Skeletal muscle tissue (tissue), 4 donors: ENCODE measurements around the gene SON. TPM values are rescaled to one million over a fixed set of nuclear protein-coding genes. Genes with fewer than 3 reads are reported as not detected.

Experiments used
- H3K27ac ChIP-seq: one replicate; pipeline ENCODE4 v1.7.0; 2013; ENCODE audit warnings: mild to moderate bottlenecking, low read depth, low read length, inconsistent platforms
- H3K27me3 ChIP-seq, 3 donors: one replicate each; pipeline ENCODE4 v1.7.0; 2013; ENCODE audit warnings: low read length in 3 of 3; ENCODE audit not compliant: control insufficient read depth in 3 of 3, insufficient read depth in 3 of 3
- H3K36me3 ChIP-seq, 3 donors: one replicate each; pipeline ENCODE4 v1.7.0; 2013; ENCODE audit warnings: low read length in 3 of 3; ENCODE audit not compliant: control insufficient read depth in 3 of 3, insufficient read depth in 3 of 3
- H3K4me1 ChIP-seq, 3 donors: one replicate each; pipeline ENCODE4 v1.7.0; 2013; ENCODE audit warnings: low read length in 3 of 3, mild to moderate bottlenecking in 3 of 3; ENCODE audit not compliant: control insufficient read depth in 3 of 3, insufficient read depth in 3 of 3
- H3K4me3 ChIP-seq, 3 donors: one replicate each; pipeline ENCODE4 v1.7.0; 2013; ENCODE audit warnings: low read length in 3 of 3
- H3K9ac ChIP-seq, 3 donors: one replicate each; pipeline ENCODE4 v1.7.0; 2013; ENCODE audit warnings: low read length in 3 of 3, mild to moderate bottlenecking in 3 of 3, moderate library complexity in 2 of 3, low read depth in 1 of 3
- H3K9me3 ChIP-seq, 3 donors: one replicate each; pipeline ENCODE4 v1.7.0; 2013; ENCODE audit warnings: low read length in 3 of 3; ENCODE audit not compliant: control insufficient read depth in 3 of 3
- total RNA-seq: library from RNA; depleted of rRNA; stranded (reverse); fragments of >200 nt; gene quantifications from one replicate; pipeline ENCODE4 v1.2.3, GENCODE V29; 2014
- donor health status: Osteomylitis.

The SON gene
- total RNA-seq, 1 donor from 2014 or later: 103 TPM

DNA sequence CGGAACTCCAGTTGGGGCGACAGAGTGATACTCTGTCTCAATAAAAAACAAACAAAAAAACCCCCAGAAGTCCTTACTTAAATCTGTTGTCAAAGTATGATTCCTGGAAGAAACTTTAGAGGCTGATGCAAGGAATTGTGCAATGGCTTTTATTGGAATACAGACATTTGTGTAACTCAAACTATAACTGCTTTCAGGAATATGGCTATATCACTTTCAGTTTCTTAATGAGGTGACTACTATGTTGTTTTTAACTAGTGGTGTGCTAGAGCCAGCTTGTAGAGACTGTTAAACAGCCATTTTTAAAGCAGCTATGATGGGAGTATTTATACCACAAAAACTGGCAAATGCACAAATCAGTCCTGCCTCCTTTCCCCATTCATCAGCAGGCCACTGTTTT lies 28.6 kb upstream of the SON start:
- no peaks in the 10 kb centered on the region for H3K9me3 ChIP-seq
- H3K4me1 ChIP-seq: no peaks in the 10 kb centered on the region
- no peak overlapping the region for H3K9ac ChIP-seq
- H3K36me3 ChIP-seq: peaks cover 40 to 56% (median 53%) of the 10 kb centered on the region in 3 donors
- no peak overlapping the region for H3K4me3 ChIP-seq
- no peaks in the 10 kb centered on the region for H3K27me3 ChIP-seq
- no peak overlapping the region for H3K27ac ChIP-seq

DNA sequence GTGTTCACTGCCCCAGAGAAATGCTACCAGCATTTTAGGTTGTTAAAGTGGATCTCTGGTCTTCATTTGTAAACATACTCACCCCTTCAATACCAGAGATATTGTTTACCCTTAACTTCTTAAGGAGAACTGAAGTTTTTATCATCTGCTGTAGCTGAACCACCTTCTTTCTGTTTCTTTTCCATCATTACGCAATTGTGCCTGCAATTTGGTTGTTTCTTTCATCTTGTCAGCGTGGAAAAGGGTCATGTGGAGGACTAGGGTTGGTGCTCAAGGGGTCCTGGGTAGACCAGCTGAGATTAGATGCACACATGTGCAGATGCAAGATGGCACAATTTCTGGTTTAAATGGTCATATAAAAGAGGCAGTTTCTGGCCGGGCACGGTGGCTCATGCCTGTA lies 23.9 kb upstream of the SON start:
- H3K27me3 ChIP-seq: no peaks in the 10 kb centered on the region
- no peaks in the 10 kb centered on the region for H3K4me1 ChIP-seq
- no peak overlapping the region for H3K9ac ChIP-seq
- no peak overlapping the region for H3K4me3 ChIP-seq
- peaks cover 32 to 41% (median 41%) of the 10 kb centered on the region in 3 donors for H3K36me3 ChIP-seq
- H3K27ac ChIP-seq: no peak overlapping the region
- no peaks in the 10 kb centered on the region for H3K9me3 ChIP-seq

DNA sequence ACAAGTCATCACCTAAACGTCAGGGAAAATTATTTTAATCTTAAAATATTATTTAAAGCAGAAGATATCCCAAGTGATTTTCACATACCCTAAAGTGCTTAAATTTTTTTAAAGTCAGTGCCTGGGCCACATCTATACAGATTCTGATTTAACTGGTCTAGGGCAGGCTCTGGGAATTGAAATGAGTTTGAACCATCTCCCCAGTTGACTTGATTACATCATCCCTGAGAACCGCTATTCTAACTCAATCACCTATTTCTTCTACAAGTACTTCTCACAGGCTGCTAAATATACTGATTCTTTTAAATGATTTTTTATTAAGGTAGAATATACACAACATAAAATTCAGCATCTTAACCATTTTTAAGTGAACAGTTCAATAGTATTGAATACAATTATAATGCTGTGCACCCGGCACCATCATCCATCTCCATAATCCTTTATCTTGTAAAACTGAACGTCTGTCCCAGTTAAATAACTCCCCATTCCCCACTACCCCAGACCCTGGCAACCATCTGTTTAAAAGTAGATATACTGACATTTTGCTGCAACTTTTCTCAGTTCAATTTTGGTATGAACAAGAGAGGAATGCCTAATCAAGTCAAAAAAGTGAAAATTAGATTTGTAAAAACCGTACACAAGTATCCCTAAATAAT lies 20.4 kb upstream of the SON start:
- H3K9me3 ChIP-seq: no peaks in the 10 kb centered on the region
- no peak overlapping the region for H3K9ac ChIP-seq
- peaks cover 13 to 26% (median 19%) of the 10 kb centered on the region in 3 donors for H3K36me3 ChIP-seq
- no peaks in the 10 kb centered on the region for H3K4me1 ChIP-seq
- no peak overlapping the region for H3K4me3 ChIP-seq
- H3K27me3 ChIP-seq: no peaks in the 10 kb centered on the region
- H3K27ac ChIP-seq: no peak overlapping the region

DNA sequence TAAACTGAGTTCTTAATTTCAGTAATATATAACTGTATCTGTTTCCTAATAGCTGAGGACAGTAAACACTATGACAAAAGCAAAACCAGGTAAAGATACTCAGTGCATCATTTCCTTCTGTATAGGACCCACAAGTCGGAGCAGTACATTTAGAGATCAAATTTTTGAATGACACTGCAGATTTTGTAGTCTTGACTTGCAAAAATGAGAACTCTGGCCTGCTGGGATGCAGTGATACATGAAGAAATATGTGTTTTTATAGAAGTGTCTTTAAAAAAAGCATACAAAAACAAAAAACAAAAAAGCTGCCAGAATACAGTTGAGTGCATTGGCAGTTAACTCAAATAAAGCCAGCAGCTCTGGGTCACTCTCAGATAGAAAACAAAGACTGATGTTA lies 19.9 kb upstream of the SON start:
- Histone ChIP-seq H3K9ac (no peak overlapping the region), H3K36me3 (peaks cover 13 to 30% (median 24%) of the 10 kb centered on the region in 3 donors)

DNA sequence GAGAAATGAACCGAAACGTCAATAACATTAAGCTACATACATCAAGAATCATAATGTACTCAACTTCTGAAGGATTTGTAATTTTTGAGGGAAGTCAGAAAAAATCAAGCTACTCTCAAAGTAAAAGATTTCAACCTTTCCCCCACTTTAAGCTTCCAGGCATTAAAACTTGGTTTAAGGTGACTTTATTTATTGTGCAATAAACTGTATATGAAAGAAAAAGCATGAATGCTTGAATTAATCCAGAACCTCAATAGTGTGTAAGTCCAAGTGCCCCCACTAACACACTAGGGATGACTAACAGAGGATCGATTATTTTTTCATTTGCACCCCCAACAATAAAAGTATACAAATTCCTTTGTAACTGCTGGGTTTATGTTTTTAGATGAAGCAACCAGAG lies 11.8 kb upstream of the SON start:
- H3K36me3 ChIP-seq: peaks cover 29 to 54% (median 48%) of the 10 kb centered on the region in 3 donors
- no peaks in the 10 kb centered on the region for H3K27me3 ChIP-seq

More for the DNA sequence above, 19.9 kb upstream of the SON start:
- H3K27ac ChIP-seq: no peak overlapping the region
- no peaks in the 10 kb centered on the region for H3K9me3 ChIP-seq
- no peaks in the 10 kb centered on the region for H3K27me3 ChIP-seq
- no peak overlapping the region for H3K4me3 ChIP-seq
- no peaks in the 10 kb centered on the region for H3K4me1 ChIP-seq

DNA sequence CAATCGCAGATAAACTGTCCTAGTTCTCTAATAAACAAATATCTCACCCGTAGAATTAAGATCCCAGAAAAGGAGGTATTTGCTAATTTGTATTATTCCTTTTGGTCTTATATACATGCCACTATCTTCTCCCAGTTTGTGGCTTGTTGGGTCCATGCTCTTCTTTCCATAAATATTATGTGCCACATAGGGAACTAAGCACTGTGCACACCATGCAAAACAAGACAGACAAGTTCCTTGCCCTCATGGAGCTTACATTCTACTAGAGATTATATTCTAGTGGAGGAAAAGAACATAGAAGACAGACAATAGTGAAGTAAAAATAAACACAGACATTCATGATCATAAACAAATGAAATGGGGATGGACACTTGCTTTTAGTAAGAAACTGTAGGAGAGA lies 5.6 kb upstream of the SON start:
- H3K4me3 ChIP-seq: no peak overlapping the region
- peaks cover 6 to 12% (median 8%) of the 10 kb centered on the region in 3 donors for H3K4me1 ChIP-seq
- H3K9ac ChIP-seq: no peak overlapping the region
- H3K27me3 ChIP-seq: no peaks in the 10 kb centered on the region
- no peaks in the 10 kb centered on the region for H3K9me3 ChIP-seq
- peaks cover 25 to 42% (median 40%) of the 10 kb centered on the region in 3 donors for H3K36me3 ChIP-seq
- no peak overlapping the region for H3K27ac ChIP-seq

More for the DNA sequence above, 11.8 kb upstream of the SON start:
- Histone ChIP-seq H3K4me1 (no peaks in the 10 kb centered on the region), H3K9ac (no peak overlapping the region), H3K4me3 (no peak overlapping the region), H3K27ac (no peak overlapping the region), H3K9me3 (no peaks in the 10 kb centered on the region)

DNA sequence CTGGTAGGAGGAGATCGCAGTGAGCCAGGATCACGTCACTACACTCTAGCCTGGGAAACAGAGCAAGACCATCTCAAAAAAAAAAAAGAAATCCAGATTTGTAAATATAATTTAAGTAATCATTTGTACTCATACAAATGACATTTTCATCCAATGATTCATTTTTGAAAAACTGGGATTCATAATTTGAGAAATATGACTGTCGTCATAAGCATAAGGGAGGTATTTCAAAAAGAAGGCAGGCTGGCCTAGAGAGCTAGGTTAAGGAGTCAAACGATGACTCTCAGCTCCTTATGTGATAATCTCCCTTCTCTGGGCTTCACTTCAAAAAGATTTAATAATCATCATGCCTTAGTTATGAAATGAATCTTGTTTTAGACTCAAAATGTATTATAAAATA lies 3.2 kb upstream of the SON start:
- no peak overlapping the region for H3K27ac ChIP-seq
- no peaks in the 10 kb centered on the region for H3K27me3 ChIP-seq
- H3K36me3 ChIP-seq: peaks cover 10 to 28% (median 23%) of the 10 kb centered on the region in 3 donors
- no peaks in the 10 kb centered on the region for H3K9me3 ChIP-seq
- H3K4me3 ChIP-seq: no peak overlapping the region
- H3K9ac ChIP-seq: no peak overlapping the region
- H3K4me1 ChIP-seq: peaks cover 6 to 15% (median 12%) of the 10 kb centered on the region in 3 donors

DNA sequence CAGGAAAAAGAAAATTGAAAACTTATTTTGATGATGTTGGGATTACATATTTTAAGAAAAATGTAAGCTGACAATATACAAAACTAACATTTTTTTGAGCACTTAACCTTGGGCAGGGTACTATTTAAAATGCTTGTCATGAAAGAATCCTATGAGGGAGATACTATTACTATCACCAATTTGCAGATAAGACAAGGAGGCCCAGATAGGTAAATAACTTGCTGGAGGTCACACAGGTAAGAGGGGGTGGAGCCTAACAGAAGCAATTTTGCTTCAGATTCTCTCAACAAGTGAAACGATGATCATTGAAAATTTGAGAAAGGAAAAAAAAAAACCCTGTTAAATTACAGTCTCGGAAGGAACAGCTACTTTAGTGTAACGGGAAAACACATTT lies 2.1 kb upstream of the SON start:
- Histone ChIP-seq H3K9ac (no peak overlapping the region), H3K27me3 (no peaks in the 10 kb centered on the region), H3K27ac (no peak overlapping the region), H3K4me3 (no peak overlapping the region), H3K4me1 (peaks cover 11 to 23% (median 18%) of the 10 kb centered on the region in 3 donors), H3K9me3 (no peaks in the 10 kb centered on the region), H3K36me3 (peaks cover 9 to 27% (median 19%) of the 10 kb centered on the region in 3 donors)

DNA sequence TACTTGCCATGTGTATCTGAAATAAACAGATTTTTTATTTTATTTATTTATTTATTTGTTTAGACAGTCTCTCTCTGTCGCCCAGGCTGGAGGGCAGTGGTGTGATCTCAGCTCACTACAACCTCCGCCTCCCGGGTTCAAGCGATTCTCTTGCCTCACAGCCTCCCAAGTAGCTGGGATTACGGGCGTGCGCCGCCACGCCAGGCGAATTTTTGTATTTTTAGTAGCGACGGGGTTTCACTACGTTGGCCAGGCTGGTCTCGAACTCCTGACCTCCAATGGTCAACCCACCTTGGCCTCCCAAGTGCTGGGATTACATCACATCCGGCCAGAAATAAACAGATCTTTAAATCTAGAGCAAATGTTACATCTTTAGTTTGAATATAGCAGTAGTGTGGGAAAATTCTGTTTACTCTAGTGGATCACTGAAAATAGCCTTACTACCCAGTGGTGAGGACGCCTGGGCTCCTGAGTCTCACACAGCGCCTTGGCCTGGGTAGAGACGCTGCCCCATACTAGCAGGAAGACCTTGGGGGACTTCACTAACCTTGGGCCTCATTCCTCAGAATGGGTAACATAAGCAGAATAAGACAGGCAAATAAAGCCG lies 1.6 kb upstream of the SON start:
- Histone ChIP-seq H3K4me1 (peaks cover 11 to 25% (median 18%) of the 10 kb centered on the region in 3 donors), H3K9me3 (no peaks in the 10 kb centered on the region), H3K4me3 (peak overlapping the region; percentile 97 to 98 (median 98)), H3K27me3 (no peaks in the 10 kb centered on the region), H3K27ac (peak overlapping the region; percentile 100), H3K9ac (peak overlapping the region; percentile 100), H3K36me3 (peaks cover 7 to 24% (median 15%) of the 10 kb centered on the region in 3 donors)
